Activated naive CD8-positive, alpha-beta T cell treated with anti-CD3 and anti-CD28 coated beads, Interleukin-2, amount 50 U/mL, for 16 hours (primary cell): ENCODE results near the gene SPATA31C2.
A peak's percentile ranks its signal among the peaks of the same experiment; 100 is the strongest.
"Not testable (repeated sequence)": the region's sequence is repeated elsewhere in the genome, so short reads cannot be mapped to it uniquely, and the experiment has no call there.

Experiments
- DNase-seq: peaks from one replicate; pipeline ENCODE4 v3.0.0-alpha.2; 2020; ENCODE audit warnings: low read depth, low spot score

SPATA31C2 gene

GRCh38 chr9:88138375-88138774 lies at the start of gene SPATA31C2:
TSS of gene SPATA31C2 (minus strand) at chr9:88138475. CDS start at chr9:88138446, 29 bp downstream.
- DNase-seq = not testable (repeated sequence)

GRCh38 chr9:88187631-88188030 lies 49.4 kb upstream of the SPATA31C2 start:
- DNase-seq = no peak

- no peak for DNase-seq
These were observed 48.3 kb upstream of the SPATA31C2 start for GRCh38 chr9:88186495-88187110.

GRCh38 chr9:88184976-88185375 lies 46.7 kb upstream of the SPATA31C2 start:
- DNase-seq = no peak

GRCh38 chr9:88183798-88184495 lies 45.7 kb upstream of the SPATA31C2 start:
- DNase-seq = no peak

- DNase-seq = no peak
These were observed 44.2 kb upstream of the SPATA31C2 start for GRCh38 chr9:88182501-88182900.

GRCh38 chr9:88180081-88180765 lies 41.9 kb upstream of the SPATA31C2 start:
- DNase-seq = no peak

- DNase-seq = no peak
These were observed 40.8 kb upstream of the SPATA31C2 start for GRCh38 chr9:88179062-88179521.

- DNase-seq = no peak
These were observed 40.4 kb upstream of the SPATA31C2 start for GRCh38 chr9:88178641-88179040.

GRCh38 chr9:88177371-88177770 lies 39.1 kb upstream of the SPATA31C2 start:
- DNase-seq = no peak

- no peak for DNase-seq
These were observed 36.0 kb upstream of the SPATA31C2 start for GRCh38 chr9:88174324-88174723.

GRCh38 chr9:88173378-88173999 lies 35.2 kb upstream of the SPATA31C2 start:
- DNase-seq = peak; percentile 27

GRCh38 chr9:88169700-88170099 lies 31.4 kb upstream of the SPATA31C2 start:
- DNase-seq = no peak

GRCh38 chr9:88168564-88168963 lies 30.3 kb upstream of the SPATA31C2 start:
- DNase-seq = no peak

- DNase-seq = no peak
These were observed 28.4 kb upstream of the SPATA31C2 start for GRCh38 chr9:88166660-88167059.

- no peak for DNase-seq
These were observed 26.6 kb upstream of the SPATA31C2 start for GRCh38 chr9:88164850-88165249.

GRCh38 chr9:88161144-88161543 lies 22.9 kb upstream of the SPATA31C2 start:
- DNase-seq = no peak

- no peak for DNase-seq
These were observed 5.8 kb upstream of the SPATA31C2 start for GRCh38 chr9:88143957-88144625.

- DNase-seq = no peak
These were observed 4.9 kb upstream of the SPATA31C2 start for GRCh38 chr9:88143179-88143578.

GRCh38 chr9:88133552-88133951 lies 4.7 kb downstream of the SPATA31C2 start:
- DNase-seq = not testable (repeated sequence)

GRCh38 chr9:88129556-88129955 lies 8.7 kb downstream of the SPATA31C2 start:
- not testable (repeated sequence) for DNase-seq
